NOMO-1 treated with DMSO at 0.1 percent for 48 hours (cell line): Measurements from ENCODE around the gene SACS.
"Not testable (repeated sequence)": the region's sequence is repeated elsewhere in the genome, so short reads cannot be mapped to it uniquely, and the experiment has no call there.

Experiments used
- DNase-seq: peaks from one replicate; lab custom pipeline; 2025; ENCODE audit not compliant: unreplicated experiment; lab: John Stamatoyannopoulos, UW

SACS gene

DNA sequence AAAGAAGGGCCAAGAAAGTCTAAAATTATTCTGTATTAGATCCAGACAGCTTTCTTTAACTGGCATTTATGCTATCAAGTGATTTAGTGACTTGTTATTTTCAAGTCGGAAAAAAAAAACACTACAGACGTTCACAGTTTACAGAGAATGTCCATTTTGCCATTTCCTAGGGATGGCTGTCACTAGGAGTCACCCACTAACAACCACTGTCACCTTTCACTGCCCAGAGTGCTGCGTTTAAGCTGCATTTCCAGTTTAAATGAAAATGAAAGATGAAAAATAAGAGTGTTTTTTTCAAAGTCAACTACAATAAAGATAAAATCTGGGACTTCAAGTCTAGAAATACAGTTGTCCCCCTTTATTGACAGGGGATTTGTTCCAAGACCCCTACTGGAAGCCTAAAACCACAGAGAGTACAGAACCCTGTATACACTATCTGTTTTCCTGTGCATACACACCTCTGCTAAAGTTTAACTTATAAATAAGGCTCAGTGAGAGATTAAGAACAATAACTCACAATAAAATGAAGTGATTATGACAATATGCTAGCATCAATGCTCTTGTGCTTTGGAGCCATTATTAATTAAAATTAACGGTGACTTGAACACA is 112.5 kb downstream of the SACS start:
- no peak for DNase-seq

- no peak for DNase-seq
Observed at GRCh38 chr13:23319883-23320224, 113.6 kb downstream of the SACS start.

DNA sequence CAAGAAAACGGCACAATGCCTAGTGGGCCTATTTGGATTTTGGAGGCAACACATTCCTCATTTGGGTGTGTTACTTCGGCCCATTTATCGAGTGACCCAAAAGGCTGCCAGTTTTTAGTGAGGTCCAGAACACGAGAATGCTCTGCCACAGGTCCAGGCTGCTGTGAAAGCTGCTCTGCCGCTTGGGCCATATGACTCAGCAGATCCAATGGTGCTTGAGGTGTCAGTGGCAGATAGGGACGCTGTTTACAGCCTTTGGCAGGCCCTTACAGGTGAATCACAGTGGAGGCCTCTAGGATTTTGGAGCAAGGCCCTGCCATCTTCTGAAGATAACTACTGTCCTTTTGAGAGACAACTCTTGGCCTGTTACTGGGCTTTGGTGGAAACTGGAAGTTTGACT is 118.7 kb downstream of the SACS start:
- DNase-seq, result not testable (repeated sequence)

- no peak for DNase-seq
Observed at GRCh38 chr13:23292586-23292985, 140.9 kb downstream of the SACS start.

DNA sequence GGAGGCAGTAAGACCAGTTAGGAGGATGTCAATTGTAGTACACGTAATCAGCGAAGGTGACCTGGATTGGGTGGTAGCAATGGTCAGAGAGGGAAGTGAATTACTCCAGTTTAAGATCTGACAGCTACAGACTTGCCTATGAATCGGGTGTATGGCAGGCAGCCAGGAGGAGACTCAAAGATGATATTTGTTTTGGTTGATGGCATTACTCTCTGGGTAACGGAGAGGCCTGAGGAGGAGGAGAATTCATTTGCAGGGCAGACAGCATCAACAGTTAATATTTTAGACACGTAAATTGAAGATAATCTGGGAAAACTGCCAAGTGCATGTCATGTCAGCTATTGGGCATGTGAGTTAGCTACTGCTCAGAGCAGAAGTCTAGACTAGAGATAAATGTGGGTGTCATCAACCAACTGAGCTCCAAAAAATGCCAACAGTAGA is 143.6 kb downstream of the SACS start:
- DNase-seq, result no peak

- no peak for DNase-seq
Observed at GRCh38 chr13:23288995-23289394, 144.5 kb downstream of the SACS start.

DNA sequence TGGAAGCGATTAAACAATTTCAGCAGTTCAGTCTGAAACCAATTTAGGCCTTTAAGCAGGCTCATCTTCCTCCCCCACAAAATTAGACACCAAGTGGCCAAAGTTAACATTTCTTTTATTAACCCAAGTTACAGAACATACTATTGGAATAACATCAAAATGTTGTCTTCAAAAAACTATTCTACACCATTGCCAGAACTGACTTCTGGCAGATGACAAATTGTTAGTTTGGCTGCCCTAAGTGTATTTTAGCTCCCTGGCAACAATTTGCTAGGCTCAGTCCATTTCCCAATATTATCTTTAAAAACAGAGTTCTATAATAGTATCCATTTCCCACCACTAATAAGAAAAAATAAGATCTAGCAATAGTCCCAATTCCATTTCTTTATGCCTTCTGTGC is 144.9 kb downstream of the SACS start:
- no peak for DNase-seq

DNA sequence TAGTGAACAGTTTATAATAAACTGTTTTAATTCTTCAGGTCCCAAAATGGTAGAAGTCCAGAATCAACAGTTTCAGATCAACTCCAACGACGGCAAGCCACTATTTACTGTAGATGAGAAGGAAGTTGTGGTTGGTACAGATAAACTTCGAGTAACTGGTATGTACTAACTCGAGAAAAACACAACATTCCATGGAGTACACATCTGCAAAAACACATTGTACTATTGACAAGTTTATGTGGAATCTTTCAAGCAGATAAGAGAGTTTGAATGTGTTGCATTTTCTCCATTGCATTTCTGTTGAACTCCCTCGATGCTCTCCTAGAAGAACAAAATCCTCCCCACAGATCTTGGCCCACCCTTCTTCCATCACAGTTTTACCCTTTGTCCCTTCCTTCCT is 154.2 kb downstream of the SACS start:
- DNase-seq, result no peak
